ENCODE measurements around the gene GINM1. TPM values are rescaled to one million over a fixed set of nuclear protein-coding genes. Genes with fewer than 3 reads are reported as not detected.

The GINM1 gene
- polyA plus RNA-seq, 3 donors: 17.0 to 44.4 (median 42.3) TPM

GRCh38 chr6:149636124-149636523, 69.9 kb downstream of the GINM1 start:
- Histone ChIP-seq H4K20me1 (ENCODE audit: insufficient read depth, low read length) (no peaks in the 10 kb centered on the region), H3K9ac (ENCODE audit: insufficient read depth, low read length, poor library complexity, severe bottlenecking) (no peak overlapping the region), H3K27me3 (ENCODE audit: control insufficient read depth in 2 of 2, insufficient read depth in 2 of 2, low read length in 2 of 2) (no peaks in the 10 kb centered on the region), H3K4me2 (replicated peaks; ENCODE audit: extremely low read depth, low read length, poor library complexity, severe bottlenecking) (no peak overlapping the region), H2AFZ (ENCODE audit: insufficient read depth, low read depth, low read length, poor library complexity, severe bottlenecking) (no peak overlapping the region), H3K36me3 (replicated peaks in 1 of 2; ENCODE audit: control insufficient read depth in 1 of 2, insufficient read depth in 2 of 2, low read length in 2 of 2) (peaks cover 10 to 44% of the 10 kb centered on the region in 2 donors), H3K27ac (ENCODE audit: low read depth in 1 of 2, low read length in 2 of 2) (no peak overlapping the region), H3K9me3 (replicated peaks in 1 of 2; ENCODE audit: control insufficient read depth in 1 of 2, insufficient read depth in 1 of 2, low read length in 2 of 2) (no peaks in the 10 kb centered on the region), H3K79me2 (ENCODE audit: insufficient read depth, low read length) (peaks cover 11% of the 10 kb centered on the region), H3K4me1 (ENCODE audit: control insufficient read depth in 1 of 2, insufficient read depth in 2 of 2, low read length in 2 of 2) (no peaks in the 10 kb centered on the region), H3K4me3 (replicated peaks in 1 of 3; ENCODE audit: low read depth in 2 of 3, low read length in 3 of 3) (no peak overlapping the region)
- no CpG with 5 or more reads among the region's 2 CpGs for WGBS (ENCODE audit: insufficient coverage)
- intact Hi-C loops (cut with micrococcal nuclease): no loop called here
- no peak overlapping the region for H3K27ac Mint-ChIP-seq
- DNase-seq: no peak
- peaks cover 0 to 1% (median 0%) of the 10 kb centered on the region in 7 donors for H3K9me3 Mint-ChIP-seq
- H3K36me3 Mint-ChIP-seq: peaks cover 22 to 55% of the 10 kb centered on the region in 2 donors
- H3K4me1 Mint-ChIP-seq: no peaks in the 10 kb centered on the region
- H3K27me3 Mint-ChIP-seq (ENCODE audit: low read depth in 3 of 3): no peaks in the 10 kb centered on the region
- no peak for TF ChIP-seq CTCF (IDR thresholded peaks at IDR 0.05)
- no peak overlapping the region for H3K4me3 Mint-ChIP-seq

Small RNA genes lying within 50 kb of the gene (small RNA-seq; reads per million reads assigned to genes)
- gene RF00019 (ENCODE audit: insufficient read length, low read depth) (not detected), gene RF00410 (ENCODE audit: insufficient read length, low read depth) (not detected), gene RNU7-3P (ENCODE audit: insufficient read length, low read depth) (not detected)

Other genes with a start within 250 kb of the GINM1 start
- gene TAB2, start 248.7 kb upstream of the GINM1 start, polyA plus RNA-seq: 10 to 100 TPM in 1 of 3 donors, 1 to 10 TPM in 2; 3.1 to 32.0 (median 6.0) TPM
- under 1 TPM; 0.22 to 0.29 (median 0.27) TPM for gene SUMO4, start 166.1 kb upstream of the GINM1 start, polyA plus RNA-seq
- 1 to 10 TPM in 2 of 3 donors, under 1 TPM in 1; 0.96 to 4.7 (median 1.2) TPM for gene ZC3H12D, start 81.4 kb upstream of the GINM1 start, polyA plus RNA-seq
- gene PPIL4, start 20.3 kb upstream of the GINM1 start, polyA plus RNA-seq: 1 to 10 TPM; 3.5 to 9.2 (median 4.4) TPM
- 10 to 100 TPM; 11.4 to 15.4 (median 14.5) TPM for gene KATNA1, start 82.3 kb downstream of the GINM1 start, polyA plus RNA-seq
- 10 to 100 TPM in 2 of 3 donors, 1 to 10 TPM in 1; 5.2 to 10.3 (median 10.1) TPM for gene LATS1, start 151.7 kb downstream of the GINM1 start, polyA plus RNA-seq
- gene NUP43, start 180.2 kb downstream of the GINM1 start, polyA plus RNA-seq: 1 to 10 TPM; 4.5 to 7.2 (median 6.9) TPM
- 100 to 1,000 TPM in 2 of 3 donors, 10 to 100 TPM in 1; 84.8 to 315 (median 262) TPM for gene PCMT1, start 183.4 kb downstream of the GINM1 start, polyA plus RNA-seq